ENCODE measurements around the gene NPIPA1.
"Not testable (repeated sequence)": the region's sequence is repeated elsewhere in the genome, so short reads cannot be mapped to it uniquely, and the experiment has no call there.

The NPIPA1 gene

GRCh38 chr16:14981234-14981633 lies 44.0 kb downstream of the NPIPA1 start:
- H3K4me3 ChIP-seq (ENCODE audit: low read depth, low read length); H3K36me3 ChIP-seq (ENCODE audit: control insufficient read depth in 2 of 2, insufficient read depth in 1 of 2, low read length in 2 of 2); H3K9me3 ChIP-seq (ENCODE audit: control insufficient read depth, insufficient read depth, low read depth, low read length); POLR2A ChIA-PET; H3K27ac ChIP-seq (ENCODE audit: extremely low read depth, low read depth, low read length): not testable (repeated sequence)
- peaks cover 19% of the 10 kb centered on the region for H3K4me1 ChIP-seq (ENCODE audit: control insufficient read depth, insufficient read depth, low read length)
- 0 out of 2 replicates have a peak, but pooled peaks have one; percentile 82 for TF ChIP-seq ZNF18 (tag by site-specific recombination; IDR thresholded peaks at IDR 0.05)
- TF ChIP-seq OSR2 (tag by site-specific recombination; IDR thresholded peaks at IDR 0.05), result peak; percentile 59; the same call in 1 of the 2 replicates
- CTCF ChIA-PET, result interaction anchor here (0.6 kb wide), 1 partner anchor 91 kb away, joined by 3 read pairs; no protein-coding TSS in a partner anchor

GRCh38 chr16:14982521-14982920 lies 45.3 kb downstream of the NPIPA1 start:
- POLR2A ChIA-PET; H3K27ac ChIP-seq (ENCODE audit: extremely low read depth, low read depth, low read length); CTCF ChIA-PET; H3K36me3 ChIP-seq (ENCODE audit: control insufficient read depth in 2 of 2, insufficient read depth in 1 of 2, low read length in 2 of 2); H3K4me3 ChIP-seq (ENCODE audit: low read depth, low read length); H3K9me3 ChIP-seq (ENCODE audit: control insufficient read depth, insufficient read depth, low read depth, low read length): not testable (repeated sequence)
- peaks cover 17% of the 10 kb centered on the region for H3K4me1 ChIP-seq (ENCODE audit: control insufficient read depth, insufficient read depth, low read length)

- H3K9me3 ChIP-seq (ENCODE audit: control insufficient read depth, insufficient read depth, low read depth, low read length); H3K4me1 ChIP-seq (ENCODE audit: control insufficient read depth, insufficient read depth, low read length); POLR2A ChIA-PET; H3K4me3 ChIP-seq (ENCODE audit: low read depth, low read length); H3K27ac ChIP-seq (ENCODE audit: extremely low read depth, low read depth, low read length); CTCF ChIA-PET: not testable (repeated sequence)
- H3K36me3 ChIP-seq (ENCODE audit: control insufficient read depth in 2 of 2, insufficient read depth in 1 of 2, low read length in 2 of 2), result peaks cover 12 to 16% of the 10 kb centered on the region in 2 experiments; a peak in 2 of 3 replicates
Measured at GRCh38 chr16:14988092-14988491, 50.8 kb downstream of the NPIPA1 start.

- CTCF ChIA-PET; H3K9me3 ChIP-seq (ENCODE audit: control insufficient read depth, insufficient read depth, low read depth, low read length); H3K4me3 ChIP-seq (ENCODE audit: low read depth, low read length); POLR2A ChIA-PET; H3K27ac ChIP-seq (ENCODE audit: extremely low read depth, low read depth, low read length); H3K4me1 ChIP-seq (ENCODE audit: control insufficient read depth, insufficient read depth, low read length): not testable (repeated sequence)
- peaks cover 12 to 16% of the 10 kb centered on the region in 2 experiments; a peak in 2 of 3 replicates for H3K36me3 ChIP-seq (ENCODE audit: control insufficient read depth in 2 of 2, insufficient read depth in 1 of 2, low read length in 2 of 2)
Measured at GRCh38 chr16:14988661-14989191, 51.5 kb downstream of the NPIPA1 start.

- H3K4me3 ChIP-seq (ENCODE audit: low read depth, low read length); H3K9me3 ChIP-seq (ENCODE audit: control insufficient read depth, insufficient read depth, low read depth, low read length); H3K4me1 ChIP-seq (ENCODE audit: control insufficient read depth, insufficient read depth, low read length); POLR2A ChIA-PET; CTCF ChIA-PET; H3K27ac ChIP-seq (ENCODE audit: extremely low read depth, low read depth, low read length): not testable (repeated sequence)
- H3K36me3 ChIP-seq (ENCODE audit: control insufficient read depth in 2 of 2, insufficient read depth in 1 of 2, low read length in 2 of 2), result peaks cover 10 to 16% of the 10 kb centered on the region in 2 experiments; a peak in 2 of 3 replicates
Measured at GRCh38 chr16:14989291-14990281, 52.3 kb downstream of the NPIPA1 start.

GRCh38 chr16:14993277-14994151 lies 56.3 kb downstream of the NPIPA1 start:
- H3K36me3 ChIP-seq (ENCODE audit: control insufficient read depth in 2 of 2, insufficient read depth in 1 of 2, low read length in 2 of 2), result peaks cover 9 to 16% of the 10 kb centered on the region in 2 experiments; a peak in 2 of 3 replicates
- H3K27ac ChIP-seq (ENCODE audit: extremely low read depth, low read depth, low read length); H3K9me3 ChIP-seq (ENCODE audit: control insufficient read depth, insufficient read depth, low read depth, low read length); H3K4me3 ChIP-seq (ENCODE audit: low read depth, low read length); POLR2A ChIA-PET; H3K4me1 ChIP-seq (ENCODE audit: control insufficient read depth, insufficient read depth, low read length): not testable (repeated sequence)
- TF ChIP-seq ZNF280D (tag by site-specific recombination; IDR thresholded peaks at IDR 0.05), result peak; percentile 61; the same call in 1 of the 2 replicates
- peak; percentile 94 for TF ChIP-seq ZNF184 (tag by site-specific recombination; IDR thresholded peaks at IDR 0.05)
- peak; percentile 70 for TF ChIP-seq SCRT2 (tag by site-specific recombination; IDR thresholded peaks at IDR 0.05)
- TF ChIP-seq ZNF580 (tag by site-specific recombination; IDR thresholded peaks at IDR 0.05), result peak; percentile 86
- TF ChIP-seq ZNF133 (tag by site-specific recombination; IDR thresholded peaks at IDR 0.05), result peak; percentile 32; the same call in 1 of the 2 replicates
- peak; percentile 99 for TF ChIP-seq ZNF146 (tag by site-specific recombination; IDR thresholded peaks at IDR 0.05)
- CTCF ChIA-PET, result interaction anchor here (0.7 kb wide), 1 partner anchor 12 kb away, joined by 3 read pairs; no protein-coding TSS in a partner anchor
